Astrocyte (in vitro differentiated cells and primary cell): ENCODE data around the gene CROCC. TPM values are rescaled to one million over a fixed set of nuclear protein-coding genes. Genes with fewer than 3 reads are reported as not detected.
"Not testable (repeated sequence)": the region's sequence is repeated elsewhere in the genome, so short reads cannot be mapped to it uniquely, and the experiment has no call there.

Source experiments
- DNase-seq: peaks from one replicate; pipeline ENCODE4 v3.0.0-alpha.2; 2010; ENCODE audit warnings: low read depth
- FAIRE-seq: peaks from 2 replicates; lab custom pipeline; 2011; peaks lifted over from hg19 to GRCh38; lab: Jason Lieb, UNC
- H2AFZ ChIP-seq: 2 replicates; pipeline ENCODE4 v1.6.0; 2012; ENCODE audit warnings: low read depth, low read length, inconsistent platforms
- H3K27ac ChIP-seq: 2 replicates; pipeline ENCODE4 v1.5.1; 2011; ENCODE audit warnings: low read depth, low read length, inconsistent platforms
- H3K27me3 ChIP-seq: 2 replicates; pipeline ENCODE4 v1.6.0; 2011; ENCODE audit warnings: low read length, inconsistent platforms; ENCODE audit not compliant: insufficient read depth
- H3K36me3 ChIP-seq: 2 replicates; pipeline ENCODE4 v1.5.1; 2011; ENCODE audit warnings: low read length, inconsistent platforms; ENCODE audit not compliant: insufficient read depth
- H3K4me1 ChIP-seq: 2 replicates; pipeline ENCODE4 v1.5.1; 2011; ENCODE audit warnings: low read length, inconsistent platforms; ENCODE audit not compliant: insufficient read depth
- H3K4me2 ChIP-seq: 2 replicates; pipeline ENCODE4 v1.6.0; 2012; ENCODE audit warnings: low read length, inconsistent platforms
- H3K4me3 ChIP-seq: 2 replicates; pipeline ENCODE4 v1.5.1; 2011; ENCODE audit warnings: low read depth, mild to moderate bottlenecking, low read length, inconsistent platforms; ENCODE audit not compliant: insufficient read depth
- H3K79me2 ChIP-seq: 2 replicates; pipeline ENCODE4 v1.6.0; 2012; ENCODE audit warnings: mild to moderate bottlenecking, low read length, inconsistent platforms; ENCODE audit not compliant: insufficient read depth
- H3K9ac ChIP-seq: 2 replicates; pipeline ENCODE4 v1.6.0; 2012; ENCODE audit warnings: mild to moderate bottlenecking, low read length, inconsistent platforms
- H3K9me3 ChIP-seq: 2 replicates; pipeline ENCODE4 v1.5.1; 2012; ENCODE audit warnings: low read depth, mild to moderate bottlenecking, low read length, inconsistent platforms; ENCODE audit not compliant: insufficient read depth
- H4K20me1 ChIP-seq: 2 replicates; pipeline ENCODE4 v1.6.0; 2012; ENCODE audit warnings: low read length, inconsistent platforms; ENCODE audit not compliant: insufficient read depth
- H3K27ac Mint-ChIP-seq: one replicate; pipeline ENCODE4 v1.8.0; 2021; ENCODE audit warnings: mild to moderate bottlenecking, mixed read lengths; ENCODE audit not compliant: unreplicated experiment
- H3K27me3 Mint-ChIP-seq: one replicate; pipeline ENCODE4 v1.8.0; 2021; ENCODE audit warnings: low read depth, mixed read lengths; ENCODE audit not compliant: unreplicated experiment
- H3K36me3 Mint-ChIP-seq: one replicate; pipeline ENCODE4 v1.8.0; 2021; ENCODE audit warnings: low read depth, mixed read lengths; ENCODE audit not compliant: unreplicated experiment
- H3K4me1 Mint-ChIP-seq: one replicate; pipeline ENCODE4 v1.8.0; 2021; ENCODE audit warnings: low read depth, mixed read lengths; ENCODE audit not compliant: unreplicated experiment
- H3K4me3 Mint-ChIP-seq: one replicate; pipeline ENCODE4 v1.8.0; 2021; ENCODE audit warnings: mild to moderate bottlenecking, moderate library complexity, mixed read lengths; ENCODE audit not compliant: unreplicated experiment
- H3K9me3 Mint-ChIP-seq: one replicate; pipeline ENCODE4 v1.8.0; 2021; ENCODE audit warnings: mild to moderate bottlenecking, mixed read lengths; ENCODE audit not compliant: unreplicated experiment
- EZH2 ChIP-seq: IDR thresholded peaks from 2 replicates; pipeline ENCODE4 v1.6.1; 2012; ENCODE audit warnings: mild to moderate bottlenecking, low read length, inconsistent platforms; ENCODE audit not compliant: insufficient read depth
- total RNA-seq: library from RNA; stranded (reverse); gene quantifications from 2 replicates; pipeline ENCODE4 v1.2.1, GENCODE V29; 2021
- TF ChIP-seq, protein P1 (sequence below): IDR thresholded peaks from 2 replicates; pipeline ENCODE4 v1.5.1; 2011; ENCODE audit warnings: low read depth, mild to moderate bottlenecking, inconsistent platforms, low read length, moderate library complexity; ENCODE audit not compliant: insufficient read depth

The CROCC gene
- total RNA-seq, 1 donor from 2014 or later = 12.1 TPM

DNA sequence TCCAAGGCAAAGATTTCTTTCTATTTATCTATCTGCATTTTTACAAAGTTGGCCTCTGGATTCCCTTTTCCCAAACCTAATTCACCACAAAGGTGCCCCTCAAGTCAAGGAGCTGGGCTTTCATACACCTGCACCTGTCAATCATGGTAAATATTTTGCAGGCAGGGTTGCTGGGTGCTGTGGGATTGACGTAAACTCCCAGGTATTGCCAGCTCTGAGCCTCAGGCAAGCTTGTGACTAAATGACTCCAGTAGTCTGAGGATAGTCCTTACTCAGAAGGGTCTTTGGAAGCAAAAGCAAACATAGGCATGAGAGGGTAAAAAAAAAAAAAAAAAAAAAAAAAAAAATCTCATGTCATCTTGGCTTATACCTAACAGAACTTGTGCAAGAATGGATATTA, 40.0 kb upstream of the CROCC start:
- H3K4me1 Mint-ChIP-seq, H2AFZ ChIP-seq, H3K4me3 Mint-ChIP-seq, H3K9me3 Mint-ChIP-seq, H3K4me2 ChIP-seq, H3K27ac Mint-ChIP-seq, H3K36me3 Mint-ChIP-seq, H3K9ac ChIP-seq, H3K36me3 ChIP-seq, H3K79me2 ChIP-seq, H3K27ac ChIP-seq, H3K4me1 ChIP-seq, DNase-seq, H3K9me3 ChIP-seq, H3K4me3 ChIP-seq, H4K20me1 ChIP-seq, FAIRE-seq: not testable (repeated sequence)
- peaks cover 32% of the 10 kb centered on the region for H3K27me3 ChIP-seq
- peaks cover 60% of the 10 kb centered on the region for H3K27me3 Mint-ChIP-seq

DNA sequence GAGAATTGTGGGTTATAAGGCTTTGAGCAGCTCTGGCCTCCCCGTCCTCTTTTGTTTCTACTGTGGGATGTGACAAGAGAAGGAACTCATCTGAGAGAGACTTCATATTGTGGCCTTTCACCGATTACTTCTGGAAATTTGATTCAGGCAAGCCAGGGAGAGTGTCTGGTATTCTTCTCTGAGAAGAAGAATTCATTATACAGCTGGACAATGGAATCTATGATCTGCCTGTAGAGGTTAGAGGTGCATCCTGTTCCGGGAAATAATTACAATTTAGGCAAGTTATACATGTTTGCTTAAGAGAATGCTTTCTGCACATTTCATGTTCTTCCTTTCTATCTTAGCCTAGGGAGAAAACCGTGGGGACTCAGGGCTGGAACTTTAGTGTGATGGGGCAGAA, 38.7 kb upstream of the CROCC start:
- Mint-ChIP-seq H3K4me1 (no peaks in the 10 kb centered on the region), H3K27me3 (peaks cover 61% of the 10 kb centered on the region), H3K9me3 (no peaks in the 10 kb centered on the region), H3K36me3 (no peaks in the 10 kb centered on the region), H3K27ac (no peak overlapping the region), H3K4me3 (no peak overlapping the region)
- Histone ChIP-seq H3K9ac (no peak overlapping the region), H3K4me3 (no peak overlapping the region), H3K9me3 (no peaks in the 10 kb centered on the region), H3K4me2 (no peak overlapping the region), H3K4me1 (no peaks in the 10 kb centered on the region), H4K20me1 (no peaks in the 10 kb centered on the region), H2AFZ (no peak overlapping the region), H3K27me3 (peaks cover 32% of the 10 kb centered on the region), H3K27ac (no peak overlapping the region), H3K36me3 (no peaks in the 10 kb centered on the region), H3K79me2 (no peaks in the 10 kb centered on the region)
- FAIRE-seq (no peak), DNase-seq (no peak)
- TF ChIP-seq, protein P1, sequence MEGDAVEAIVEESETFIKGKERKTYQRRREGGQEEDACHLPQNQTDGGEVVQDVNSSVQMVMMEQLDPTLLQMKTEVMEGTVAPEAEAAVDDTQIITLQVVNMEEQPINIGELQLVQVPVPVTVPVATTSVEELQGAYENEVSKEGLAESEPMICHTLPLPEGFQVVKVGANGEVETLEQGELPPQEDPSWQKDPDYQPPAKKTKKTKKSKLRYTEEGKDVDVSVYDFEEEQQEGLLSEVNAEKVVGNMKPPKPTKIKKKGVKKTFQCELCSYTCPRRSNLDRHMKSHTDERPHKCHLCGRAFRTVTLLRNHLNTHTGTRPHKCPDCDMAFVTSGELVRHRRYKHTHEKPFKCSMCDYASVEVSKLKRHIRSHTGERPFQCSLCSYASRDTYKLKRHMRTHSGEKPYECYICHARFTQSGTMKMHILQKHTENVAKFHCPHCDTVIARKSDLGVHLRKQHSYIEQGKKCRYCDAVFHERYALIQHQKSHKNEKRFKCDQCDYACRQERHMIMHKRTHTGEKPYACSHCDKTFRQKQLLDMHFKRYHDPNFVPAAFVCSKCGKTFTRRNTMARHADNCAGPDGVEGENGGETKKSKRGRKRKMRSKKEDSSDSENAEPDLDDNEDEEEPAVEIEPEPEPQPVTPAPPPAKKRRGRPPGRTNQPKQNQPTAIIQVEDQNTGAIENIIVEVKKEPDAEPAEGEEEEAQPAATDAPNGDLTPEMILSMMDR = no peak
- no peak for TF ChIP-seq EZH2

DNA sequence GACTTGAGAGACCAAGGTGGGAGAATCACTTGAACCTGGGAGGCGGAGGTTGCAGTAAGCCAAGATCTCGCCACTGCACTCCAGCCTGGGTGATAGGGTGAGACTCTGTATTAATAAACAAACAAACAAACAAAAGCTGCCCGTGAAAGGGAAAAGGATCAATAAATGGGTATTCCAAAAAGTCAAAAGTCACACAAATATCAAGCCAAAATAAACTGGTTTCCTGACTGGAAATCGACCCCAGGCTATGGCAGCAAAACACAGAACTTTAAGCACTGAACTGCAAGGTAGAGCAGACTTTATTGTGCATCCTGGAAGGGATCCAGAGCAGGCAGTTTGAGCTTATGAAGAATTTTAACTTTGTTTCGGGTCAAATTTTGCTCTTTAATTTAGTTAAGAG, 37.2 kb upstream of the CROCC start:
- not testable (repeated sequence) for H2AFZ ChIP-seq, H3K36me3 Mint-ChIP-seq, H3K4me1 Mint-ChIP-seq, H3K4me2 ChIP-seq, H3K79me2 ChIP-seq, H4K20me1 ChIP-seq, H3K27ac Mint-ChIP-seq, H3K4me3 ChIP-seq, DNase-seq, H3K9me3 ChIP-seq, H3K27ac ChIP-seq, H3K4me3 Mint-ChIP-seq, FAIRE-seq, H3K4me1 ChIP-seq, H3K9ac ChIP-seq, H3K36me3 ChIP-seq, H3K9me3 Mint-ChIP-seq
- H3K27me3 ChIP-seq = peaks cover 27% of the 10 kb centered on the region
- H3K27me3 Mint-ChIP-seq = peaks cover 53% of the 10 kb centered on the region
